Stimulated activated CD4-positive, alpha-beta T cell treated with anti-CD3 and anti-CD28 coated beads, TNF-alpha, amount 100 ng/mL, for 24 hours (primary cell): ENCODE data around the gene DXO.
"Not testable (repeated sequence)": the region's sequence is repeated elsewhere in the genome, so short reads cannot be mapped to it uniquely, and the experiment has no call there.

Experiments used
- DNase-seq, 3 experiments: peaks; one replicate each; pipeline ENCODE4 v3.0.0-alpha.2; 2020; ENCODE audit warnings: low read depth in 3 of 3

DXO gene

DNA sequence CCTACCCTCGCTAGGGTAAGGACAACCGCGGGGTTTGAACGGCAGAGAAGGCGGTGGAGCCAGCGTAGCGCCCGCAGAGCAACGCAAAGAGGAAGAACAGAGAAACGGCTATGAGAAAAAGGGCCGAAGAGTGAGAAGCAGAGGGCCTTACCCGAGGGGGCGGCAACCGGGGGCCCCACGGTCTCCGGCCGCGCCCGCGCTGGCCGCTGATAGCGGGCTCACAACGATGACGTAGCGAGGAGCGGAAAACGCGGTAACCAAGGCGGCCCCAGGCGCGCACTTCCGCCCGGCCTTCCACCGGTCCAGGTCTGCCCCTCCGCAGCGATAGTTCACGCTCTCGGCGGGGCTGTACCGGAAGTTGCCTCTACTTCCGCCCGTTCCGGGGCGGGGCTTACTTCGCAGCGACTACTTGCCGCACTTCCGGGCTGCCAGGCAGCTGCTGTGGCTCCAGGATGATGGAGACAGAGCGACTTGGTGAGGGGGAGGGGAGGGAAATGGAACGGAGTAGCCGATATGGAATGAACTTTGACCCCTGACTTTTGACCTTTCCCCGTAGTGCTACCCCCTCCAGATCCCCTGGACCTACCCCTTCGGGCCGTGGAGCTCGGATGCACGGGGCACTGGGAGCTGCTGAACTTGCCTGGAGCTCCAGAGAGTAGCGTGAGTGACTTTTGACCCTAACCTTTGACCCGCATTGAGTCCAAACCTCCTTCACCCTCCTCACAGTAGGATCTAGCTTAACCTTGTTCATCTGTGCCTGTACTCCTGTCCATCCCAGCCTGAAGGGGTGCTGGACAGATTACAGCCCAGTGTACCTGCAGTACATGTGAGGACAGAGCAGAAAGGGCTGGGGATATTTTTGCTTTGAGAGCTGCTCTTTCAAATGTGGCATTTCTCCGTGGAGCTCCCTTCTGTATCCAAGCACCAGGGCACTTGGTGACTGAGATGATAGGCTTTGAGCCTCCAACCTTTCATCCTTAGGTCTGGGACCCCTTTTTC lies 12.9 kb downstream of the DXO start, which contains the start of the genes NELFE and SKIC2:
TSS of gene NELFE (minus strand) at position 231 of the 999 bp plus-strand sequence. CDS start 525 bp downstream, outside the sequence.
TSS of gene SKIC2 (plus strand) at position 435 of the 999 bp plus-strand sequence. CDS start at position 453, 18 bp downstream.
- DNase-seq = peak; percentile 96 to 99 (median 97)

DNA sequence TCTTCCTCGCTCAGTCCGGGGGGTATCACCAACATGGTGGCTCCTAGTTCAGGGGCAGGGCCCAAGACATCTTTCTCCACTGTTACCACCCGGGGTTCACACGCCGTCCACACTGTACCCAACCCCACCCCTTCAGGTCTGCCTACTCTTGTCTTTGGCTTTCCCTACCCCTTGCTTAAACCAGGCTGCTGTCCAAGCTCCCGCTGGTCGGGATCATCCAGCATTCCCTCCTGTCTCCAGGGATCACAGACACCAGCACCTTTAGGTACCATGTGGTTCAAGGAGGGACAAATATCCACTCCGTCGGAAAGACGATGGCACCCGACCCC lies 13.6 kb downstream of the DXO start:
- DNase-seq = no peak

DNA sequence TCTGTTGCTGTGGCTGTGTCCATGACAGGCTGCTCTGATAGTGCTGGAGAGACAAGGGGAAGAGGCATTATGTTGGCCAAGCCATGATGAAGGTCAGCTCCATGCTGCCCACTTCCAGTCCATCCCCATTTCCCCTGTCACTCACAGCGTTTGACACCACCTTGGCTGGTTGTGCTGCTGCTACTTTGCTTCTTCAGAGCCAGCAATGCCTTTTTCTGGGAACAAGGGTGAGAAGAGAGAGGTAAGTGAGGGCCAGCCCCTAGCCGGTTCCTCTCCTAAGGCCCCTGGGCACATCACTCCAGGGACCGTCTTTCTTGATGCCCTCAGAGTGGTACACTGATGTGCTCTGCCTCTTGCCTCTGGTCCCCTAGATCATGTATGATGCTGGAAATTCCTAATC lies 15.1 kb downstream of the DXO start:
- DNase-seq = no peak

DNA sequence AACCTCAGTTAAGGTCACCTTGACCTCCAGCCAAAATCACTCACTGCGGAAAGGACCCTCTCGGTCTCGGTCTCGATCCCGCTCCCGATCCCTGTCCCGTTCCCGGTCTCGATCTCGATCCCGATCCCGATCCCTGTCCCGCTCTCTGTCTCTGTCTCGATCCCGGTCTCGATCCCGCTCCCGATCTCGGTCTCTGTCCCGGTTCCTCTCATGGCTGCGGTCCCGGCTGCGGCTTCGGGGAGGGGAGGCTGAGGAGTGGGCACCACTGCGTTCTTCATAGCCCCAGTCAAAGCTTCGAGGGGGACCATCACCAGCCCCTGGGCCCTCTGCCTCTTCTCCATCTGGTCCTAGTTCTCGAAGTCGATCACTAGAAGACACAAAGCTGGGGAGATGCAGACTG lies 17.4 kb downstream of the DXO start:
- DNase-seq = no peak

DNA sequence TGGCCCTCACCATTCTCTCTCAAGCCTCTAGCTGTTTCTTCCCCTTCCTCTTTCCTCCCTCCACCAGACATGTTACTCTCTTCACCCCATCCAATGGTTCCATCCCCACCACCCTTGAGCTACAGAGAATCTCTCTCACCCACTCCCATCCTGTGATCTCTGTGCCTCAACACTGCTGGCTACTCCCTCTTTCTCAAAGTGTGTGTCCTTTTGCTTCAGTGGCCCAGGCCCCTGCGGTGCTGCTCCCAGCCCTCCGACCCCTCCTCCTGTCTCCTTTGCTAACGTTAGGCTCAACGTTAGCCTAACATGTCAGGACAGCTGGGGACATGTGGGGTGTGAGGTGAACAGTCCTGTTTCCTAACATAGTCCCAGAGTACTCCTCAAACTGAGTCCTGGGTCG lies 19.0 kb downstream of the DXO start:
- DNase-seq = no peak

DNA sequence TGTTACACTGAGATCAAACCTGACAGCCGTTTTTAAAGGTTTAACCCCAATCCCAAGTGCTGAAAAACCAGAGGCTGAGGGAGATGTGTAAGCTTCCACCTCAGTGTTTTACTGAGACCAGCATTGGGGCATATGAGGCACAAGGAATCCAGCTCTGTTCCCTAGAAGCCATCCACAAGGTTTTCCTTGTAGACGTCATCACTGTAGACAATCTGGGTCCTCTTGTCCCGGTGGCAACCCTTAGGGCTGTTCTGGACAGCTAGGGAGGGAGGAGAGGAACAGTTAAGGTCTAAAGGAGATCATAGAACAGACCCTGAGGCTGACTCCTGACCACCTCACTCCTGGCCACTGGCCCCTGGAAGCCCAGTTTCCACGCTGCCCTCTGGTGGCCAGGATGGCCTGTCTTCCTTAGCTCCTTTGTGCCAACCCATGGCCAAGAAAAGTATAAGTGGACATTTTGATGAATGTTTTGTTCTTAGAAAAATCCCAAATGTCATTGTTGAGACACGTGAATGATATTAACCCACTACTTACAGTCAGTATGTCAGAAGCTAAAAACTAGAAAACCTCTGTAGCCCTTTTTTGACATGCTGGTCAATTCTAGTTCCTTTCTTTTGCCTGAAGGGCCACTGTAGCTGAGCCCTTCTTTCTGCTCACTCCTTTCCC lies 19.7 kb downstream of the DXO start:
- peak in 1 of 3 experiments; percentile 39 for DNase-seq

DNA sequence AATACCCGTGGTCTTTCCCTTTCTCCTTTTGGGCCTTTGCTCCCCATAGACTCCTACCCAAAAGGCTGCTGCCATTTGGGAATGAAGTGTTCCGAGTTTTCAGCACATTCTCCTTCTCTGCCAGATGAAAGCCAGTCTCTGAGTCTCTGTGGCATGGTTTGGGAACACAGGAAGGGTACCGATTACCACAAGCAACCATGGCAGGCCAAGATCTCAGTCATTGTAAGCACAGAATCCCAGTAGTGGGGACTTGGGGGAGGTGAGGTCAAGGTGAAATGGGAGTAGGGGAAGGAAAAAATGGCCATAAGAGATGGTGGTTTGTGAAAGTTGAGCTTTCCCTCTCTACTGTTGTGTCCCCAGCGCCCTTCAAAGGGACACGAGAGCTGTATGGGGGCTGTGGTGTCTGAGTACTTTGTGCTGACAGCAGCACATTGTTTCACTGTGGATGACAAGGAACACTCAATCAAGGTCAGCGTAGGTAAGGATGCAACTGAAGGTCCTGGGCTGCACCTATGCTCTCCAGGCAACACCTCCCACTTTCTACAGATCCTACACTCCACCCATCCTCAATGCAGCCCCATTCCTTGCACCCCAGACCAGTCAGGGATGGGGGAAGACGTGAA lies 21.9 kb downstream of the DXO start:
- DNase-seq = no peak

DNA sequence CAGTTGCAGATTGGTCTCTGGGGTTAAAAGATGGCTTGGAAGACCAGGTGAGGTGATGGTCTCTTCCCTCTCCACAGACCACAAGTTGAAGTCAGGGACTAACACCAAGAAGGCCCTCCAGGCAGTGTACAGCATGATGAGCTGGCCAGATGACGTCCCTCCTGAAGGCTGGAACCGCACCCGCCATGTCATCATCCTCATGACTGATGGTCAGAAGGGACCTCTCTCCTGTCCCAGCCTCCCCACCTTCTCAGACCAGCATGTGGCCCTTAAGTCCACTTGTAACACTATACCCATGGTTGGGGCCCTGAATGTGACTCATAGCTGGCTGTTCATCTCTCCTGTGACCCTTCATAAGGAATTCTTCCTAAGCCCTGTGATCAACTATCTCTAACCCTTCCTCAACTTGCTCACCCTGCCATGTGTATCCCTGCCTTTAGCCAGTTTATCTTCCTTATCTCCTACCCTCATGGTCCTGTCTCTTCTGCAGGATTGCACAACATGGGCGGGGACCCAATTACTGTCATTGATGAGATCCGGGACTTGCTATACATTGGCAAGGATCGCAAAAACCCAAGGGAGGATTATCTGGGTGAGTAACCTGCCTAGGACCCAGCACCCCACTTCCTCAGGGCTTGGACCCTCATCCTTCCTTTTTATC lies 23.1 kb downstream of the DXO start:
- DNase-seq = no peak

DNA sequence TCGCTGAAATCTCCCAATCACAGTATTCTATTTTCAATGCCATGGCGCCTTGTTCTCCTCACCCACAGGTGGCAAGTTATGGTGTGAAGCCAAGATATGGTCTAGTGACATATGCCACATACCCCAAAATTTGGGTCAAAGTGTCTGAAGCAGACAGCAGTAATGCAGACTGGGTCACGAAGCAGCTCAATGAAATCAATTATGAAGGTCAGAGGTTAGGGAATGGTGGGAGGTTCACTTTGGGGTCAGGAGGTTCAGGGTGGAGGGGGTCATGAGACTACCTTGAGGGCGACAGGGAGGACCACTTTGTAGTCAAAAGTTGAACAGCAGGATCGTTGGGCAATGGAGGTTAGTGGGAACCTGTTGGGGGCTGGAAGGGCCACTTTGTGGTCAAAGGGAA lies 23.6 kb downstream of the DXO start:
- DNase-seq = no peak

DNA sequence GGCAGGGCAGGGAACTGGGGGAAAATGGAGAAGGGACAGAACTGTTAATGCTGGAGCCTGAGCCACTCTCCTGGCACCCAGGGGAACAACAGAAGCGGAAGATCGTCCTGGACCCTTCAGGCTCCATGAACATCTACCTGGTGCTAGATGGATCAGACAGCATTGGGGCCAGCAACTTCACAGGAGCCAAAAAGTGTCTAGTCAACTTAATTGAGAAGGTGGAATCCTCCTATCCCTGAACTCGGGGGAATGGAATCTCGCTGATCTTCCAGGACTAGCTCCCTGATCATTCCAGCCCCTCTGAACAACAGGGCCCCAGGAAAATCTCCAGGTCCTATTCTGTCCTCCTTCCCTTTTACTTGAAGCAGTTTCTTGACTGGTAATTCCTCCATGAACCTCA lies 24.1 kb downstream of the DXO start:
- DNase-seq = no peak

DNA sequence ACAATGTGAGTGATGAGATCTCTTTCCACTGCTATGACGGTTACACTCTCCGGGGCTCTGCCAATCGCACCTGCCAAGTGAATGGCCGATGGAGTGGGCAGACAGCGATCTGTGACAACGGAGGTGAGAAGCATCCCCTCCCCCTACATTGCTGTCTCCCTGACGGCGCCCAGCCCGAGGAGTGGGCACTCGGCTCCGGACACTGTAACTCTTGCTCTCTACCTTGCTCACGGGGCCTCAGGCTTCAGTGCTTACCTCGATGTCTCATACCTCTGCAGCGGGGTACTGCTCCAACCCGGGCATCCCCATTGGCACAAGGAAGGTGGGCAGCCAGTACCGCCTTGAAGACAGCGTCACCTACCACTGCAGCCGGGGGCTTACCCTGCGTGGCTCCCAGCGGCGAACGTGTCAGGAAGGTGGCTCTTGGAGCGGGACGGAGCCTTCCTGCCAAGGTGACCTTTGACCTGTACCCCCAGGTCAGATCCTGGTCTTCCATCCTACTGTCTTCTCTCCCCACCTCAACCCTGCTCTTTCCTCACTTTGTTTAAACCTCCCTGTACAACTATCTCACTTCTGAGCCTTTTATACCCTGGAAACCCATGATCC lies 24.8 kb downstream of the DXO start:
- no peak for DNase-seq

DNA sequence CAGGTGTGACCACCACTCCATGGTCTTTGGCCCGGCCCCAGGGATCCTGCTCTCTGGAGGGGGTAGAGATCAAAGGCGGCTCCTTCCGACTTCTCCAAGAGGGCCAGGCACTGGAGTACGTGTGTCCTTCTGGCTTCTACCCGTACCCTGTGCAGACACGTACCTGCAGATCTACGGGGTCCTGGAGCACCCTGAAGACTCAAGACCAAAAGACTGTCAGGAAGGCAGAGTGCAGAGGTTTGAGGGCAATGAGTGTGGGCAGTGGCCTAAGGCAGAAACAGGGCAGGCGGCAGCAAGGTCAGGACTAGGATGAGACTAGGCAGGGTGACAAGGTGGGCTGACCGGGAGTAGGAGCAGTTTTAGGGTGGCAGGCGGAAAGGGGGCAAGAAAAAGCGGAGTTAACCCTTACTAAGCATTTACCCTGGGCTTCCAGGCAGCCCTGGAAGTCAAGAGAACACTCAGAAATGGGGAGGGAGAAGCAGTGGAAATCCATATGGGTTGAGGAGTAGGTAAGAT lies 25.5 kb downstream of the DXO start:
- DNase-seq = no peak

DNA sequence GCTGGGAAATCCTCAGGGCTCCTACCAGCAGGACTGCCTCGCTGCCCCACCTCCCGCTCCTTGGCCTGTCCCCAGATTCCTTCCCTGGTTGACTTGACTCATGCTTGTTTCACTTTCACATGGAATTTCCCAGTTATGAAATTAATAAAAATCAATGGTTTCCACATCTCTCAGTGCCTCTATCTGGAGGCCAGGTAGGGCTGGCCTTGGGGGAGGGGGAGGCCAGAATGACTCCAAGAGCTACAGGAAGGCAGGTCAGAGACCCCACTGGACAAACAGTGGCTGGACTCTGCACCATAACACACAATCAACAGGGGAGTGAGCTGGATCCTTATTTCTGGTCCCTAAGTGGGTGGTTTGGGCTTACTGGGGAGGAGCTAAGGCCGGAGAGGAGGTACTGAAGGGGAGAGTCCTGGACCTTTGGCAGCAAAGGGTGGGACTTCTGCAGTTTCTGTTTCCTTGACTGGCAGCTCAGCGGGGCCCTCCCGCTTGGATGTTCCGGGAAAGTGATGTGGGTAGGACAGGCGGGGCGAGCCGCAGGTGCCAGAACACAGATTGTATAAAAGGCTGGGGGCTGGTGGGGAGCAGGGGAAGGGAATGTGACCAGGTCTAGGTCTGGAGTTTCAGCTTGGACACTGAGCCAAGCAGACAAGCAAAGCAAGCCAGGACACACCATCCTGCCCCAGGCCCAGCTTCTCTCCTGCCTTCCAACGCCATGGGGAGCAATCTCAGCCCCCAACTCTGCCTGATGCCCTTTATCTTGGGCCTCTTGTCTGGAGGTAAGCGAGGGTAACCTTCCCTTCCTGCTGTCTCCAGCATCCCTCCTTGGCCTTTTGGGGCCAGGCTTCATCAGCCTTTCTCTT lies 26.2 kb downstream of the DXO start, which contains the start of gene CFB:
TSS of gene CFB (plus strand) at position 589 of the 863 bp plus-strand sequence. CDS start at position 716, 127 bp downstream.
- no peak for DNase-seq

DNA sequence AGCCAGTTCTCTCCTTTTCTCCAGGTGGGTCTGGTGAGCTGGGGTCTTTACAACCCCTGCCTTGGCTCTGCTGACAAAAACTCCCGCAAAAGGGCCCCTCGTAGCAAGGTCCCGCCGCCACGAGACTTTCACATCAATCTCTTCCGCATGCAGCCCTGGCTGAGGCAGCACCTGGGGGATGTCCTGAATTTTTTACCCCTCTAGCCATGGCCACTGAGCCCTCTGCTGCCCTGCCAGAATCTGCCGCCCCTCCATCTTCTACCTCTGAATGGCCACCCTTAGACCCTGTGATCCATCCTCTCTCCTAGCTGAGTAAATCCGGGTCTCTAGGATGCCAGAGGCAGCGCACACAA lies 26.8 kb downstream of the DXO start:
- DNase-seq = no peak

DNA sequence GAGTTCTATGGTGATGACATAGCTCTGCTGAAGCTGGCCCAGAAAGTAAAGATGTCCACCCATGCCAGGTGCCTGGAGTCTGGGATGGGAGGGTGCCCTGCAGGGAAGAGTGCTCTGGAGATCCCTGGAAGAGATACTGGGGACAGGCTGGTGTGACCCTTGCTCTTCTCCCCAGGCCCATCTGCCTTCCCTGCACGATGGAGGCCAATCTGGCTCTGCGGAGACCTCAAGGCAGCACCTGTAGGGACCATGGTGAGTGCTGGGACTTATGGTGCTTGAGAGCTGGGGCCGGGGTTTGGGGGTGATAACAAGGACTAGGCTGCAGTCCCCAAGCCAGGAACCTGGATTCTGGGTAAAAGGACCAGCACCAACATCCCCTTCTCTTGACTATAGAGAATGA lies 28.2 kb downstream of the DXO start:
- DNase-seq = no peak

DNA sequence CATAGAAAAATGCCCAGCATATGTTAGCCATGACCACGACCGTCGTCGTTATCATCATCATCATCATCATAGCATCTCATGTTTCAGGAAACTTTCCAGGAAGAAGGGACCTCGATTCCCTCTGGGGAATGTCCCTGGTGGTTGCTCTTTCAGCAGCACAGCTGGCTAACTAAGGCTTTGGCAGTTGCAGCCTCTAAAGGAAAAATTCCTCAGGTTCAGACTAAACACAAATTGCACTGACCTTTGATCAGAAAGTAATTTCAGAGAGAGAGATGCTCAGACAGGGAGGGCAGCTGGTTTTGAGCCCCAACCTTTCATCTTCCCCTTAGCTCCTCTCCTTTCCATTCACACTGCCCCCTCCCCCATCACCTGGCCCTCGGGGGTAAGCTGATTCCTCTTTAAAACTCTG lies 31.7 kb downstream of the DXO start:
- DNase-seq = no peak

DNA sequence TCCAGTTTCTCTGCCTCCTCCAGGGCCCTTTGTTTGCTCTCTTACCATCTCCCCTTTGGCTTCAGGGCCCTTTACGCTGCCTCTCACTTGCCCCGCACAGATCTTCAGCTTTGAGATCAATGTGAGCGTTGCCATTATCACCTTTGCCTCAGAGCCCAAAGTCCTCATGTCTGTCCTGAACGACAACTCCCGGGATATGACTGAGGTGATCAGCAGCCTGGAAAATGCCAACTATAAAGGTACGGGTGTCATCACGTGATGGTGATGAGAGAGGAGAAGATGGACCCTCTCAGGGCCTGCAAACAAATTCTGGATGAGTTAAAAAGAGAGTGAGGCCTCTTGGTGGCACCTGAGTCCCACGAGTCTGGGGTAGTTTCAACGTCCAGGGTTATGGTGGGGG lies 36.1 kb downstream of the DXO start:
- no peak for DNase-seq

DNA sequence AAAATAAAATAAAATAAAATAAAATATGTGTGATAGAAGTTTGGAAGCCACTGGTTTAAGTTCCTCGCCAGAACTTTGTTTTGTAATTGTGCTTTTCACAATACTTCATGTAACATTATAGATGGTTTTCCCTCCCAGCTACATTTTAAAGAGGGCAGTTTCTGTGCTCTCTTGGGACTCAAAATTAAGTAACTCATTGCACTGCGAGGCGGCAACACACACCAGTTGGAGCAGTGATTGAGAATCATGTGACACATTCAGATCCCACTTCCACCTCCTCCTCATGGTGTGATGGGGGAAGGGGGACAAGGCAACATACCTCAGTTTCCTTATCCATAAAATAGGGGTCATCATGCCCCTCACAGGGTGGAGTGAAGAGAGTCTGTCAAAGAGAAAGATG lies 36.9 kb downstream of the DXO start:
- DNase-seq = no peak

DNA sequence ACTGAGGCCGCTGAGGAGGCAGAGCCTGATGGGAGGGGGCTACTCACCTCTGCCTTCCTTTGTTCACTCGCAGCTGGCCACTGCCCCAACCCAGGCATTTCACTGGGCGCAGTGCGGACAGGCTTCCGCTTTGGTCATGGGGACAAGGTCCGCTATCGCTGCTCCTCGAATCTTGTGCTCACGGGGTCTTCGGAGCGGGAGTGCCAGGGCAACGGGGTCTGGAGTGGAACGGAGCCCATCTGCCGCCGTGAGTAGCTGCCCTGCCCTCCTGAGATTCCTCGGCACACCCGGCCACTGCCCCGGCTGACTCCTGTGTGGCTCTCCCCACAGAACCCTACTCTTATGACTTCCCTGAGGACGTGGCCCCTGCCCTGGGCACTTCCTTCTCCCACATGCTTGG lies 38.4 kb downstream of the DXO start:
- DNase-seq = no peak

DNA sequence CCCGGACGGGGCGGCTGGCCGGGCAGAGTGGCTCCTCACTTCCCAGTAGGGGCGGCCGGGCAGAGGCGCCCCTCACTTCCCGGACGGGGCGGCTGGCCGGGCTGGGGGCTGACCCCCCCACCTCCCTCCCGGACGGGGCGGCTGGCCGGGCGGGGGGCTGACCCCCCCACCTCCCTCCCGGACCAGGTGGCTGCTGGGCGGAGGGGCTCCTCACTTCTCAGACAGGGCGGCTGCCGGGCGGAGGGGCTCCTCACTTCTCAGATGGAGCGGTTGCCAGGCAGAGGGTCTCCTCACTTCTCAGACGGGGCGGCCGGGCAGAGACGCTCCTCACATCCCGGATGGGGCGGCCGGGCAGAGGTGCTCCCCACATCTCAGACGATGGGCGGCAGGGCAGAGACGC lies 39.8 kb downstream of the DXO start:
- DNase-seq = not testable (repeated sequence)
